ENCODE results near the gene EFNB2. TPM values are rescaled to one million over a fixed set of nuclear protein-coding genes. Genes with fewer than 3 reads are reported as not detected.

Gene EFNB2
- total RNA-seq, 1 experiment from 2014 or later, result 16.9 TPM

DNA sequence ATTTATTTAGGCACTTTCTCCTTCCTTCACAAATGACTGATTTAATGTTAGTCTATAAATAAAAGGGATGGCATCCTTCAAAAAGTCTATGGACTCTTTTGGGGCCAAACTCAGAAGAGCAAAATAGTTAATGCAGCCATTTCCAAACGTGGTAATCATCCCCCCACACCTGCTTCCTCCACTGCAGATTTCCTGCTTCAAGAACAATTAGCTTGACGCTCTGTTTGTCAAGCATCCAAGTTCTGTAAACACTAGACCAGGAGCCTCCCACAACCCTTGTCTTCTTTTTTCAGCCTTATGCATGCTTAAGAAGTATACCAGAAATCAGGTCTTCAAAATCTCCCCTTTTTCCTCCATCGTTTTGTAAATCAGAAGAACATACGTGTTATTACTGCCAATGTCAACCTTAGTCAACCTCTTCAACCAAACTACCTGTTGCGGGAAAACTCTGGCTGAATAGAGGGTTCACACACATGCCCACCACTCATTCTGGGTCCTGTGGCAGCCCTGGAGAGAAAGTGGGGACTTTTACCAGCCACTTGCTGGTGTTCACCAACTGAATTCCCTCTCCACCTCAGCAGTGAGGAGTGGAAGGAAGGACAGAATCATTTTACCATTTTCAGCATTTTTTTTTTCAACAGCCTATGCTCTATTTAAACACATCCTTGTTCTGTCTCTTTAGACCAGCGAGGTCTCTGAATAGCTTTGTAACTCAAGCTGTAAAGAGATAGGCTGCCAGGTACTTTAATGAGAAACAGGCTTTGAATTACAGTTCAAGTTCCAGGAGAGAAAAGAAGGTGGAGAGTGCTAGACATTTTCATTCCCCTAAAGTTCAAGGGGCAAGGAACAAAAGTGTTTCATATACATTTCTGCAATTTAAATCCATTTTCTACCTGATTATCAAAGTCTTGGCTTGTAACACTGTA, 39.1 kb downstream of the EFNB2 start:
- BruUV-seq (replicated peaks), result no TSS peak
- no peaks in the 10 kb centered on the region for H3K4me1 Mint-ChIP-seq (ENCODE audit: low read depth, unreplicated experiment)

GRCh38 chr13:106494936-106495335, 40.5 kb downstream of the EFNB2 start:
- Mint-ChIP-seq H3K9me3 (ENCODE audit: low read depth, unreplicated experiment) (no peaks in the 10 kb centered on the region), H3K4me1 (ENCODE audit: low read depth, unreplicated experiment) (no peaks in the 10 kb centered on the region), H3K4me3 (ENCODE audit: low read depth, unreplicated experiment) (no peak overlapping the region), H3K36me3 (ENCODE audit: insufficient read depth, unreplicated experiment) (peaks cover 4% of the 10 kb centered on the region), H3K27me3 (ENCODE audit: unreplicated experiment) (no peaks in the 10 kb centered on the region), H3K27ac (ENCODE audit: unreplicated experiment) (no peak overlapping the region)
- no peak for TF ChIP-seq CTCF (IDR thresholded peaks at IDR 0.05; ENCODE audit: unreplicated experiment)
- CTCF ChIA-PET, result no interaction called here
- intact Hi-C loops (cut with micrococcal nuclease; ENCODE audit: unreplicated experiment), result no loop called here
- BruUV-seq (replicated peaks), result no TSS peak
- no peak for DNase-seq

More for the DNA sequence above, 39.1 kb downstream of the EFNB2 start:
- DNase-seq, result no peak
- Mint-ChIP-seq H3K4me3 (ENCODE audit: low read depth, unreplicated experiment) (no peak overlapping the region), H3K36me3 (ENCODE audit: insufficient read depth, unreplicated experiment) (peaks cover 4% of the 10 kb centered on the region), H3K27me3 (ENCODE audit: unreplicated experiment) (no peaks in the 10 kb centered on the region), H3K9me3 (ENCODE audit: low read depth, unreplicated experiment) (no peaks in the 10 kb centered on the region), H3K27ac (ENCODE audit: unreplicated experiment) (no peak overlapping the region)
- no peak for TF ChIP-seq CTCF (IDR thresholded peaks at IDR 0.05; ENCODE audit: unreplicated experiment)
- intact Hi-C loops (cut with micrococcal nuclease; ENCODE audit: unreplicated experiment), result no loop called here
- CTCF ChIA-PET, result no interaction called here

DNA sequence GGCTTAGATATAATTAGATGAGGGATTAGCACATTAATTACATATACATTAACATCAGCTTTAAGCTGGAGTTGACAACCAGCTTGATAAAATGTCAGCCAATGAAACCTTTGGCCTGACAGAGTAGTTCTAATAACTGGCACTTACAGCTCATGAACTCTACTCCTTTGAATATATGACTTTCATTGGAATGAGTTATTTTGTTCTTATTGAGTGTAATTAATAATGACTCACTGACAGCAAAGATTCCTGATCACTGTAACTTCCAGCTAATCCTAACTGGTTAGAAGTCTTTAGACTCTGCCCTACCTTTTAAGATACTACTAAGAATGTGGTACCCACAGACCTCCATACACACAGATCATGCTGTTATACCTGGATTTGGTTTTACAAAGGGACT, 41.0 kb downstream of the EFNB2 start:
- H3K27ac Mint-ChIP-seq (ENCODE audit: unreplicated experiment), result no peak overlapping the region
- H3K27me3 Mint-ChIP-seq (ENCODE audit: unreplicated experiment), result no peaks in the 10 kb centered on the region
- intact Hi-C loops (cut with micrococcal nuclease; ENCODE audit: unreplicated experiment), result no loop called here
- H3K9me3 Mint-ChIP-seq (ENCODE audit: low read depth, unreplicated experiment), result no peaks in the 10 kb centered on the region
- no peak overlapping the region for H3K4me3 Mint-ChIP-seq (ENCODE audit: low read depth, unreplicated experiment)
- no peak for DNase-seq
- CTCF ChIA-PET, result no interaction called here
- peaks cover 4% of the 10 kb centered on the region for H3K36me3 Mint-ChIP-seq (ENCODE audit: insufficient read depth, unreplicated experiment)
- BruUV-seq (replicated peaks), result no TSS peak
- no peaks in the 10 kb centered on the region for H3K4me1 Mint-ChIP-seq (ENCODE audit: low read depth, unreplicated experiment)
- TF ChIP-seq CTCF (IDR thresholded peaks at IDR 0.05; ENCODE audit: unreplicated experiment), result no peak

- intact Hi-C loops (cut with micrococcal nuclease; ENCODE audit: unreplicated experiment), result no loop called here
- no peaks in the 10 kb centered on the region for H3K27me3 Mint-ChIP-seq (ENCODE audit: unreplicated experiment)
- H3K9me3 Mint-ChIP-seq (ENCODE audit: low read depth, unreplicated experiment), result no peaks in the 10 kb centered on the region
- H3K4me3 Mint-ChIP-seq (ENCODE audit: low read depth, unreplicated experiment), result no peak overlapping the region
- CTCF ChIA-PET, result no interaction called here
- no peak for TF ChIP-seq CTCF (IDR thresholded peaks at IDR 0.05; ENCODE audit: unreplicated experiment)
- no peak overlapping the region for H3K27ac Mint-ChIP-seq (ENCODE audit: unreplicated experiment)
- peaks cover 4% of the 10 kb centered on the region for H3K36me3 Mint-ChIP-seq (ENCODE audit: insufficient read depth, unreplicated experiment)
- BruUV-seq (replicated peaks), result no TSS peak
- no peak for DNase-seq
- H3K4me1 Mint-ChIP-seq (ENCODE audit: low read depth, unreplicated experiment), result no peaks in the 10 kb centered on the region
Observed at GRCh38 chr13:106493533-106494220, 41.8 kb downstream of the EFNB2 start.
